Panc1 (cell line): ENCODE measurements around the gene ATP8B3. TPM values are rescaled to one million over a fixed set of nuclear protein-coding genes. Genes with fewer than 3 reads are reported as not detected.
A peak's percentile ranks its signal among the peaks of the same experiment; 100 is the strongest.

Experiments
- ATAC-seq: fragments of 200-7000 bp; cut with Tn5 transposase; 2 replicates; pipeline ENCODE4 v1.9.1; 2020; ENCODE audit warnings: mild to moderate bottlenecking, moderate library complexity
- BruUV-seq: library from RNA; stranded (reverse); fragments of 400-500 nt; replicated peaks from 2 replicates; lab custom pipeline; 2021; lab: Mats Ljungman, UMichigan
- CTCF ChIA-PET: fragments of 300-600 bp; sonication (Branson Sonifier 250); formaldehyde crosslinking; loops from one replicate; lab custom pipeline; 2022; ENCODE audit warnings: antibody characterized with exemption; lab: Charles Lee
- POLR2A ChIA-PET: fragments of 300-600 bp; sonication (Branson Sonifier 250); formaldehyde crosslinking; loops from one replicate; lab custom pipeline; 2022; ENCODE audit warnings: antibody characterized with exemption; lab: Charles Lee
- DNase-seq: peaks from one replicate; pipeline ENCODE4 v3.0.0-alpha.2; 2010; ENCODE audit warnings: low read depth, low spot score
- H3K27ac ChIP-seq: 2 replicates; pipeline ENCODE4 v1.5.1; 2011; ENCODE audit warnings: mild to moderate bottlenecking, low read length, inconsistent platforms
- H3K27me3 ChIP-seq: fragments of 200-500 bp; sonication (Bioruptor generic); 2 replicates; pipeline ENCODE4 v1.6.0; 2014; ENCODE audit warnings: low read length, inconsistent platforms; ENCODE audit not compliant: control insufficient read depth, insufficient read depth
- H3K36me3 ChIP-seq: fragments of 200-500 bp; sonication (Bioruptor generic); 2 replicates; pipeline ENCODE4 v1.5.1; 2014; ENCODE audit warnings: inconsistent platforms, mild to moderate bottlenecking, low read length, moderate library complexity; ENCODE audit not compliant: control insufficient read depth, insufficient read depth
- H3K4me1 ChIP-seq: 2 replicates; pipeline ENCODE4 v1.5.1; 2011; ENCODE audit warnings: inconsistent platforms, mild to moderate bottlenecking, low read length, moderate library complexity; ENCODE audit not compliant: control insufficient read depth, insufficient read depth
- H3K4me3 ChIP-seq, 2 experiments: 2 replicates each; pipeline ENCODE4 v1.5.1; 2011 to 2012; ENCODE audit warnings: low read depth in 2 of 2, low read length in 2 of 2, mild to moderate bottlenecking in 2 of 2, inconsistent platforms in 1 of 2, moderate library complexity in 1 of 2
- H3K9me3 ChIP-seq: fragments of 200-500 bp; sonication (Bioruptor generic); 2 replicates; pipeline ENCODE4 v1.5.1; 2014; ENCODE audit warnings: low read depth, mild to moderate bottlenecking, inconsistent platforms, low read length, moderate library complexity; ENCODE audit not compliant: control insufficient read depth, insufficient read depth
- POLR2AphosphoS5 ChIP-seq: IDR thresholded peaks from 2 replicates; pipeline ENCODE4 v1.6.1; 2012; ENCODE audit warnings: mild to moderate bottlenecking, low read depth, low read length, moderate library complexity
- REST ChIP-seq, 2 experiments: IDR thresholded peaks; 2 replicates each; pipeline ENCODE4 v1.6.1; 2011 to 2012; ENCODE audit warnings: low read depth in 2 of 2, control low read depth in 1 of 2, low read length in 1 of 2, mild to moderate bottlenecking in 1 of 2, moderate library complexity in 1 of 2; ENCODE audit not compliant: insufficient read depth in 1 of 2
- SIN3A ChIP-seq: IDR thresholded peaks from 2 replicates; pipeline ENCODE4 v1.6.1; 2012; ENCODE audit warnings: low read depth, mild to moderate bottlenecking, low read length, moderate library complexity, borderline replicate concordance; ENCODE audit not compliant: insufficient read depth
- TCF7L2 ChIP-seq: IDR thresholded peaks from 2 replicates; pipeline ENCODE4 v1.6.1; 2011; ENCODE audit warnings: mild to moderate bottlenecking, low read depth, low read length, inconsistent platforms
- in situ Hi-C: cut with HindIII; loops from 2 replicates; pipeline ENCODE4 v1.10.0; 2016; ENCODE audit warnings: low sequenced_read_pairs, low pct_unique_long_range_greater_than_20kb
- intact Hi-C: fragments of 100-400 bp; cut with micrococcal nuclease; formaldehyde crosslinking; loops from one replicate; pipeline ENCODE4 v1.10.0; 2022; ENCODE audit not compliant: unreplicated experiment
- total RNA-seq: library from RNA; stranded (reverse); gene quantifications from one replicate; pipeline ENCODE4 v1.2.1, GENCODE V29; 2021; ENCODE audit not compliant: unreplicated experiment
- TF ChIP-seq, protein P1 (sequence below): fragments of 450-650 bp; IDR thresholded peaks from 2 replicates; pipeline ENCODE4 v1.5.1; 2017; ENCODE audit warnings: mild to moderate bottlenecking

ATP8B3 gene
- total RNA-seq, 1 experiment from 2014 or later, result 67.7 TPM

- H3K9me3 ChIP-seq, result no peaks in the 10 kb centered on the region
- in situ Hi-C loops (no loop called here), intact Hi-C loops (no loop called here)
- peaks cover 18% of the 10 kb centered on the region for H3K4me1 ChIP-seq
- TF ChIP-seq REST (IDR thresholded peaks at IDR 0.05; ENCODE audit: insufficient read depth in 1 of 2, low read depth in 2 of 2, low read length in 1 of 2) (no peak), TCF7L2 (no peak), SIN3A (no peak), POLR2AphosphoS5 (no peak)
- TF ChIP-seq, protein P1, sequence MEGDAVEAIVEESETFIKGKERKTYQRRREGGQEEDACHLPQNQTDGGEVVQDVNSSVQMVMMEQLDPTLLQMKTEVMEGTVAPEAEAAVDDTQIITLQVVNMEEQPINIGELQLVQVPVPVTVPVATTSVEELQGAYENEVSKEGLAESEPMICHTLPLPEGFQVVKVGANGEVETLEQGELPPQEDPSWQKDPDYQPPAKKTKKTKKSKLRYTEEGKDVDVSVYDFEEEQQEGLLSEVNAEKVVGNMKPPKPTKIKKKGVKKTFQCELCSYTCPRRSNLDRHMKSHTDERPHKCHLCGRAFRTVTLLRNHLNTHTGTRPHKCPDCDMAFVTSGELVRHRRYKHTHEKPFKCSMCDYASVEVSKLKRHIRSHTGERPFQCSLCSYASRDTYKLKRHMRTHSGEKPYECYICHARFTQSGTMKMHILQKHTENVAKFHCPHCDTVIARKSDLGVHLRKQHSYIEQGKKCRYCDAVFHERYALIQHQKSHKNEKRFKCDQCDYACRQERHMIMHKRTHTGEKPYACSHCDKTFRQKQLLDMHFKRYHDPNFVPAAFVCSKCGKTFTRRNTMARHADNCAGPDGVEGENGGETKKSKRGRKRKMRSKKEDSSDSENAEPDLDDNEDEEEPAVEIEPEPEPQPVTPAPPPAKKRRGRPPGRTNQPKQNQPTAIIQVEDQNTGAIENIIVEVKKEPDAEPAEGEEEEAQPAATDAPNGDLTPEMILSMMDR, result no peak
- CTCF ChIA-PET, result no interaction called here
- ATAC-seq (peak; percentile 35), DNase-seq (no peak)
- POLR2A ChIA-PET, result interaction anchor here (0.6 kb wide), 1 partner anchor 66 kb away, joined by 5 read pairs; no protein-coding TSS in a partner anchor
- no peaks in the 10 kb centered on the region for H3K27me3 ChIP-seq
- H3K27ac ChIP-seq, result peak overlapping the region; percentile 29; the same call in 1 of the 2 replicates
- BruUV-seq, result no TSS peak
- no peak overlapping the region for H3K4me3 ChIP-seq
- H3K36me3 ChIP-seq, result no peaks in the 10 kb centered on the region
Observed at GRCh38 chr19:1765232-1765903, 46.7 kb downstream of the ATP8B3 start.

DNA sequence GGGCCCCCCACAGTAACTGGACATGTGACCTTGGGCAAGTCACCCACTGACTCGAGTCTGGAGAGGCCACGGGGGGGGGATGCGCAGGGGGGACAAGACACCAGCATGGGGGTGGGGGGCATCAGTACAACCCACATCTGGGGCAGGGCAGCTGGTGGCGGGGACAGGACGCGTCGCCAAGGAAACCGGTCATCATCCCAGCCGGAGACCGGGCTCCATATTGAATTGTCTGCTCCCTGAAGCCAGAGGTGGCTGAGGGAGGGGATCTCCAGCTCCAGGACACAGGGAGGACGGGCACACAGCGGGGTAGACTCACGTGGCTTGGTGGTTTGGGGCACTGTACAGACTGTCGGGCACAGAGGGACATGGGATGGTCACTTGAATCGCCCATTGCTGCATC lies 47.3 kb downstream of the ATP8B3 start:
- H3K27me3 ChIP-seq, result no peaks in the 10 kb centered on the region
- ATAC-seq (no peak), DNase-seq (no peak)
- H3K4me1 ChIP-seq, result peaks cover 18% of the 10 kb centered on the region
- no TSS peak for BruUV-seq
- POLR2A ChIA-PET, result no interaction called here
- TF ChIP-seq TCF7L2 (no peak), SIN3A (no peak), POLR2AphosphoS5 (no peak), REST (IDR thresholded peaks at IDR 0.05; ENCODE audit: insufficient read depth in 1 of 2, low read depth in 2 of 2, low read length in 1 of 2) (no peak)
- TF ChIP-seq, protein P1, result no peak
- H3K36me3 ChIP-seq, result no peaks in the 10 kb centered on the region
- no peaks in the 10 kb centered on the region for H3K9me3 ChIP-seq
- CTCF ChIA-PET, result no interaction called here
- in situ Hi-C loops, result no loop called here
- no peak overlapping the region for H3K27ac ChIP-seq
- intact Hi-C loops, result no loop called here
- H3K4me3 ChIP-seq, result no peak overlapping the region
